Fibroblast of lung (primary cell): ENCODE data around the gene AKT1S1.

ENCODE experiments used
- EZH2 ChIP-seq: IDR thresholded peaks from 2 replicates; pipeline ENCODE4 v1.5.1; 2012; ENCODE audit warnings: low read length, control low read depth, mild to moderate bottlenecking; ENCODE audit errors: missing control alignments
- TF ChIP-seq, protein P1 (sequence below), 2 donors: IDR thresholded peaks in 1 of 2; conservative IDR thresholded peaks in 1 of 2; 1 replicate in 1 of 2; 2 replicates in 1 of 2; pipeline ENCODE4 v1.5.1; 2011 to 2012; ENCODE audit warnings: low read length in 2 of 2, control low read depth in 1 of 2, inconsistent platforms in 1 of 2, low read depth in 1 of 2, mild to moderate bottlenecking in 1 of 2

DNA sequence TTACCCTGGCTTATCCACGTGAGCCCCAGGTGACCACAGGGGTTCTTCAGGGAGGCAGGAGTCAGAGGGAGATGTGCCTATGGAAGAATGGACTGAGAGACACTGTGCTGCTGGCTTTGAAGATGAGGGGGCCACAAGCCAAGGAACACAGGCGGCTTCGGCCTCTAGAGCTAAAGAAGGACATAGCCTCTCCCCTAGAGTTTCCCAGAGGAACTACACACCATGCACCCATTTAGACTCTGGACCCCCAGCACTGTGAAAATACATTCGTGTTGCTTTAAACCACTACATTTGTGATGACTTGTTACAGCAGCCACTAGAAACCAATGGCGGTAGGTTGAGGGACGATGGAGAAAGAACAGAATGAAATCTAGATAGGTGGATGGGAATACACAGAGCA lies 38.1 kb upstream of the AKT1S1 start:
- TF ChIP-seq, protein P1, sequence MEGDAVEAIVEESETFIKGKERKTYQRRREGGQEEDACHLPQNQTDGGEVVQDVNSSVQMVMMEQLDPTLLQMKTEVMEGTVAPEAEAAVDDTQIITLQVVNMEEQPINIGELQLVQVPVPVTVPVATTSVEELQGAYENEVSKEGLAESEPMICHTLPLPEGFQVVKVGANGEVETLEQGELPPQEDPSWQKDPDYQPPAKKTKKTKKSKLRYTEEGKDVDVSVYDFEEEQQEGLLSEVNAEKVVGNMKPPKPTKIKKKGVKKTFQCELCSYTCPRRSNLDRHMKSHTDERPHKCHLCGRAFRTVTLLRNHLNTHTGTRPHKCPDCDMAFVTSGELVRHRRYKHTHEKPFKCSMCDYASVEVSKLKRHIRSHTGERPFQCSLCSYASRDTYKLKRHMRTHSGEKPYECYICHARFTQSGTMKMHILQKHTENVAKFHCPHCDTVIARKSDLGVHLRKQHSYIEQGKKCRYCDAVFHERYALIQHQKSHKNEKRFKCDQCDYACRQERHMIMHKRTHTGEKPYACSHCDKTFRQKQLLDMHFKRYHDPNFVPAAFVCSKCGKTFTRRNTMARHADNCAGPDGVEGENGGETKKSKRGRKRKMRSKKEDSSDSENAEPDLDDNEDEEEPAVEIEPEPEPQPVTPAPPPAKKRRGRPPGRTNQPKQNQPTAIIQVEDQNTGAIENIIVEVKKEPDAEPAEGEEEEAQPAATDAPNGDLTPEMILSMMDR (conservative IDR thresholded peaks at IDR 0.05 in 1 of 2, IDR thresholded peaks at IDR 0.05 in 1 of 2; ENCODE audit: low read depth in 1 of 2, low read length in 2 of 2) = no peak
- TF ChIP-seq EZH2 = no peak
